HEK293T (cell line): Measurements from ENCODE around the gene GMPPA.

Source experiments
- CTCF ChIA-PET: fragments of 350-600 bp; formaldehyde crosslinking; extraction: SDS; loops from one replicate; lab custom pipeline; 2021; ENCODE audit warnings: antibody characterized with exemption, inconsistent platforms; lab: Yijun Ruan, JAX
- POLR2A ChIA-PET: fragments of 350-600 bp; formaldehyde crosslinking; extraction: SDS; loops from one replicate; lab custom pipeline; 2020; ENCODE audit warnings: antibody characterized with exemption, inconsistent platforms; lab: Yijun Ruan, JAX
- DNase-seq: peaks from one replicate; pipeline ENCODE4 v3.0.0; 2012; ENCODE audit warnings: mixed read lengths; ENCODE audit errors: extremely low spot score
- ARNT ChIP-seq: fragments of 450-650 bp; IDR thresholded peaks from 2 replicates; pipeline ENCODE4 v1.6.1; 2017; ENCODE audit warnings: mild to moderate bottlenecking
- BHLHE40 ChIP-seq: fragments of 450-650 bp; IDR thresholded peaks from 2 replicates; pipeline ENCODE4 v1.6.1; 2016; ENCODE audit warnings: mild to moderate bottlenecking, moderate library complexity, borderline replicate concordance
- CTBP1 ChIP-seq: fragments of 450-650 bp; IDR thresholded peaks from 2 replicates; pipeline ENCODE4 v1.6.1; 2016; ENCODE audit warnings: borderline replicate concordance
- ELF4 ChIP-seq: fragments of 450-650 bp; IDR thresholded peaks from 2 replicates; pipeline ENCODE4 v1.6.1; 2017; ENCODE audit warnings: antibody characterized with exemption
- FOXA1 ChIP-seq: fragments of 450-650 bp; IDR thresholded peaks from 2 replicates; pipeline ENCODE4 v1.6.1; 2016; ENCODE audit warnings: mild to moderate bottlenecking
- FOXK2 ChIP-seq: fragments of 450-650 bp; IDR thresholded peaks from 2 replicates; pipeline ENCODE4 v1.6.1; 2016; ENCODE audit warnings: mild to moderate bottlenecking
- FOXM1 ChIP-seq: fragments of 450-650 bp; IDR thresholded peaks from 2 replicates; pipeline ENCODE4 v1.6.1; 2017; ENCODE audit warnings: mild to moderate bottlenecking, borderline replicate concordance
- HDGF ChIP-seq: fragments of 450-650 bp; IDR thresholded peaks from 2 replicates; pipeline ENCODE4 v1.6.1; 2017; ENCODE audit warnings: antibody characterized with exemption, borderline replicate concordance
- L3MBTL2 ChIP-seq: fragments of 450-650 bp; conservative IDR thresholded peaks from 2 replicates; pipeline ENCODE4 v1.6.1; 2016; ENCODE audit warnings: mild to moderate bottlenecking
- LEF1 ChIP-seq: fragments of 450-650 bp; IDR thresholded peaks from 2 replicates; pipeline ENCODE4 v1.6.1; 2017; ENCODE audit warnings: mild to moderate bottlenecking, borderline replicate concordance
- NFRKB ChIP-seq: fragments of 450-650 bp; IDR thresholded peaks from 2 replicates; pipeline ENCODE4 v1.6.1; 2016; ENCODE audit warnings: mild to moderate bottlenecking, moderate library complexity
- PKNOX1 ChIP-seq: fragments of 450-650 bp; IDR thresholded peaks from 2 replicates; pipeline ENCODE4 v1.6.1; 2016
- SP1 ChIP-seq: fragments of 450-650 bp; IDR thresholded peaks from 2 replicates; pipeline ENCODE4 v1.6.1; 2017
- SUZ12 ChIP-seq: fragments of 450-650 bp; IDR thresholded peaks from 2 replicates; pipeline ENCODE4 v1.6.1; 2016; ENCODE audit warnings: mild to moderate bottlenecking
- TARDBP ChIP-seq: fragments of 450-650 bp; IDR thresholded peaks from 2 replicates; pipeline ENCODE4 v1.6.1; 2016
- ZNF384 ChIP-seq: fragments of 450-650 bp; IDR thresholded peaks from 2 replicates; pipeline ENCODE4 v1.6.1; 2016

GMPPA gene

DNA sequence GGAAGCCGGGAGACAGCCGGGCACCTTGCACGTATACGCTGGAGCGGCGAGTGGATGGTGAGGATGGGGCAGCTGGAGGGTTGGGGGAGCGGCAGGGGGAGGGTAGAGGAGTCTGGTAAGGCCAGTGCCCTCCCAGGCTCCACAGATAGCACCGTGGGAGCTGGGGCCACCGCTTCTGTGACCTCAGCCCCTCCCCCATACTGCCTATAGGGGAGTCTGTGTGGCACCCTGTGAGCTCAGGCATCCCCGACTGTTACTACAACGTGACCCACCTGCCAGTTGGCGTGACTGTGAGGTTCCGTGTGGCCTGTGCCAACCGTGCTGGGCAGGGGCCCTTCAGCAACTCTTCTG, 9.9 kb upstream of the GMPPA start:
- ChIA-PET CTCF (no interaction called here), POLR2A (interaction anchor here (0.5 to 1.4 kb wide), 2 partner anchors 9 to 96 kb away, joined by 5 read pairs; partner anchors contain the start of gene GMPPA)
- TF ChIP-seq NFRKB, result no peak
- no peak for TF ChIP-seq FOXK2
- TF ChIP-seq L3MBTL2, result no peak
- TF ChIP-seq PKNOX1, result no peak
- TF ChIP-seq CTBP1, result no peak
- TF ChIP-seq HDGF, result no peak
- DNase-seq, result no peak

GRCh38 chr2:219489315-219489714, 9.4 kb upstream of the GMPPA start:
- no peak for DNase-seq
- TF ChIP-seq PKNOX1 (no peak), FOXK2 (no peak)
- ChIA-PET CTCF (no interaction called here), POLR2A (interaction anchor here (0.5 to 1.4 kb wide), 2 partner anchors 9 to 97 kb away, joined by 5 read pairs; partner anchors contain the start of gene GMPPA)

- ChIA-PET CTCF (no interaction called here), POLR2A (no interaction called here)
- TF ChIP-seq LEF1, result no peak
- no peak for TF ChIP-seq TARDBP
- no peak for DNase-seq
These were observed 8.5 kb upstream of the GMPPA start for GRCh38 chr2:219490186-219490585.

GRCh38 chr2:219490600-219491130, 8.0 kb upstream of the GMPPA start:
- DNase-seq, result no peak
- POLR2A ChIA-PET, result no interaction called here
- TF ChIP-seq TARDBP (no peak), PKNOX1 (no peak), FOXK2 (no peak), ELF4 (no peak), LEF1 (no peak), SUZ12 (no peak), CTBP1 (no peak), FOXM1 (no peak), FOXA1 (no peak), BHLHE40 (no peak), HDGF (no peak), ARNT (no peak), ZNF384 (no peak), SP1 (no peak)
- CTCF ChIA-PET, result interaction anchor here (1.0 to 1.5 kb wide), 2 partner anchors 19 to 50 kb away, joined by 3 to 4 read pairs; no protein-coding TSS in a partner anchor

DNA sequence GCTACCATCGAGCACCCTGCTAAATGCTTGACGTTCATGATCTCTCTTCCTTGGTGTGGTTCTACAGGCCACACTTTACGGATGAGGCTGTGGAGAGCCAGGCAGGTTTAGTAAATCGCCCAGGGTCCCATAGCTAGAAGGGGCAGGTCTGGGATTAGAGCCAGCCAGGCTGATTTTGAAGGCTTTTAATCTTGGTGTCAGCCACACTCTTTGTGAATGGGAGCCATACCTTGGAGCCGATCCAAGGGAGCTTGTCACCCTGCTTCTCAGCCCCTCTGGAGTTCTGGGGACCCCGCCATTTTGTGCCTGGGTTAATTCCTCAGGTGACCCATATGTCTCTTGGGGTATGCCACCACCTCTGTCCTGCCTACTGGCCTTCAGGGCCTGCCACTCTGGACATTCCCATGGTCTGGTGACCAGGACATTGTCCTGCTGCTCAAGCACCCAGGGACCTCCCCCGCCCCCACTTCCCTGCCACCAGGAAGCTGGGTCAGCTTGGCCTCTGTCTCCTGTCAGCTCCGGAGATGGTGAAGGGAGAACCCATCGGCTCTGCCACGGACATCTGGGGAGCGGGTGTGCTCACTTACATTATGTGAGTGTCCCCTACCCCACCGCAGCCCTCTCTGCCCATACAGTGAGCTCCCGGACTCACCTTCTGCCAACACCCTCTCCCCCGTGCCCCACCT, 7.3 kb upstream of the GMPPA start:
- TF ChIP-seq L3MBTL2, result no peak
- TF ChIP-seq FOXA1, result no peak
- TF ChIP-seq ELF4, result no peak
- no peak for TF ChIP-seq FOXK2
- ChIA-PET CTCF (interaction anchor here (0.7 to 1.5 kb wide), 3 partner anchors 18 to 50 kb away, joined by 3 to 4 read pairs (median 3); no protein-coding TSS in a partner anchor), POLR2A (no interaction called here)
- no peak for DNase-seq

GRCh38 chr2:219492575-219492974, 6.1 kb upstream of the GMPPA start:
- CTCF ChIA-PET, result interaction anchor here (0.6 to 1.5 kb wide), 4 partner anchors 10 to 152 kb away, joined by 3 to 4 read pairs (median 3); no protein-coding TSS in a partner anchor
- POLR2A ChIA-PET, result no interaction called here

More at GRCh38 chr2:219492575-219492974, 6.1 kb upstream of the GMPPA start:
- no peak for DNase-seq
- no peak for TF ChIP-seq BHLHE40
- TF ChIP-seq FOXK2, result no peak
- TF ChIP-seq ELF4, result no peak
- TF ChIP-seq TARDBP, result no peak
- TF ChIP-seq SP1, result no peak
- TF ChIP-seq CTBP1, result no peak
- TF ChIP-seq FOXA1, result no peak
- no peak for TF ChIP-seq NFRKB
- no peak for TF ChIP-seq L3MBTL2
- TF ChIP-seq SUZ12, result no peak
- no peak for TF ChIP-seq ZNF384
- no peak for TF ChIP-seq PKNOX1
- TF ChIP-seq HDGF, result no peak
